ENCODE measurements around the gene PTPRCAP. TPM values are rescaled to one million over a fixed set of nuclear protein-coding genes. Genes with fewer than 3 reads are reported as not detected.

The PTPRCAP gene
- total and polyA plus RNA-seq, 2 experiments from 2014 or later, result 3.3 to 3.5 TPM

DNA sequence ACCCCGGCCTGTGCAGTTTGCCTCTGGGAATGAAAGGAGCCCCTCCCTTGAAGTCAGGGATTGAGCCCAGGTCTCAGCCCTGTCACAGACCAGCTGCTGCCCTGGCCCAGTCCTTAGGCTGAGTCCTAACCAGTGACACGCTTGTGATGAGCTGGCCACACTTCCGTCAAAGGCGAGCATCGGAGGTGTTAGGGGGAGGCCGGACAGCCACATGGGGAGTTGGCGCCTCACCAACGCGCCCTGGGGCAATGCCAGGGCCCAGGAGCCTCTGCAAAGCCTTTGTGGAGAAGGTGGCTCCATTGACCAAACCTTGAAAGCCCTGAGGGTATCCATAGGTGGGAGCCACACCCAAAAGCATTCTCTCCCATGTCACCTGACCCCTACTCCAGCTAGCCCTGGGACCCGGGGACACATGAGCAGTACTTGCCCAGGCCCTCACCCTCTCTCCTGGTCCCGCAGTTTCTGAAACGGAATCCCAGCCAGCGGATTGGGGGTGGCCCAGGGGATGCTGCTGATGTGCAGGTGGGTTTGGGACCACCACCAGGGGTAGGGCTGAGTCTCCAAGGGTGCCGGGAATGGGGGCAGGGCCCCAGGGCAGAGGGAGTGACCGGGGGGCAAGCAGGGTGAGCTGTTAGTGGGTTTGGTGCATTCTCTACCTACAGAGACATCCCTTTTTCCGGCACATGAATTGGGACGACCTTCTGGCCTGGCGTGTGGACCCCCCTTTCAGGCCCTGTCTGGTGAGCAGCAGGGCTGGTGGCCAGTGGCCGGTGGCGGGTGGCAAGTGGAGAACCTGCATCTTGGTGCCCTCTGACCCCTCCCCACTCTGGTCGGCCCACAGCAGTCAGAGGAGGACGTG, 3.7 kb downstream of the PTPRCAP start:
- no peak overlapping the region for H3K4me3 ChIP-seq
- H3K27ac Mint-ChIP-seq, result no peak overlapping the region
- peaks cover 6% of the 10 kb centered on the region for H3K27me3 Mint-ChIP-seq (ENCODE audit: insufficient read depth, low read depth, poor library complexity)
- no peaks in the 10 kb centered on the region for H3K27me3 ChIP-seq (ENCODE audit: insufficient read depth)
- no peaks in the 10 kb centered on the region; the same call in 2 of the 3 replicates for H3K9me3 Mint-ChIP-seq
- no peaks in the 10 kb centered on the region for H4K20me1 ChIP-seq (replicated peaks; ENCODE audit: insufficient read depth)
- peaks cover 24% of the 10 kb centered on the region for H3K36me3 Mint-ChIP-seq (ENCODE audit: low read depth)
- 0 out of 2 replicates have a peak, but pooled peaks cover 3% of the 10 kb centered on the region for H3K36me3 ChIP-seq (ENCODE audit: insufficient read depth)
- no peaks in the 10 kb centered on the region for H3K9me2 ChIP-seq (ENCODE audit: insufficient read depth)
- no peak overlapping the region for H3K27ac ChIP-seq (ENCODE audit: low read depth)
- TF ChIP-seq EZH2phosphoT487 (IDR thresholded peaks at IDR 0.05; ENCODE audit: unreplicated experiment), result no peak
- no peak for TF ChIP-seq ZNF331 (CRISPR knock-in tag; IDR thresholded peaks at IDR 0.05; ENCODE audit: low read depth)
- TF ChIP-seq POLR2AphosphoS5 (IDR thresholded peaks at IDR 0.05; ENCODE audit: low read depth), result no peak
- no peak for TF ChIP-seq JUNB (IDR thresholded peaks at IDR 0.05; ENCODE audit: unreplicated experiment)
- TF ChIP-seq STAT1 (IDR thresholded peaks at IDR 0.05; ENCODE audit: unreplicated experiment), result no peak
- TF ChIP-seq, protein P1, sequence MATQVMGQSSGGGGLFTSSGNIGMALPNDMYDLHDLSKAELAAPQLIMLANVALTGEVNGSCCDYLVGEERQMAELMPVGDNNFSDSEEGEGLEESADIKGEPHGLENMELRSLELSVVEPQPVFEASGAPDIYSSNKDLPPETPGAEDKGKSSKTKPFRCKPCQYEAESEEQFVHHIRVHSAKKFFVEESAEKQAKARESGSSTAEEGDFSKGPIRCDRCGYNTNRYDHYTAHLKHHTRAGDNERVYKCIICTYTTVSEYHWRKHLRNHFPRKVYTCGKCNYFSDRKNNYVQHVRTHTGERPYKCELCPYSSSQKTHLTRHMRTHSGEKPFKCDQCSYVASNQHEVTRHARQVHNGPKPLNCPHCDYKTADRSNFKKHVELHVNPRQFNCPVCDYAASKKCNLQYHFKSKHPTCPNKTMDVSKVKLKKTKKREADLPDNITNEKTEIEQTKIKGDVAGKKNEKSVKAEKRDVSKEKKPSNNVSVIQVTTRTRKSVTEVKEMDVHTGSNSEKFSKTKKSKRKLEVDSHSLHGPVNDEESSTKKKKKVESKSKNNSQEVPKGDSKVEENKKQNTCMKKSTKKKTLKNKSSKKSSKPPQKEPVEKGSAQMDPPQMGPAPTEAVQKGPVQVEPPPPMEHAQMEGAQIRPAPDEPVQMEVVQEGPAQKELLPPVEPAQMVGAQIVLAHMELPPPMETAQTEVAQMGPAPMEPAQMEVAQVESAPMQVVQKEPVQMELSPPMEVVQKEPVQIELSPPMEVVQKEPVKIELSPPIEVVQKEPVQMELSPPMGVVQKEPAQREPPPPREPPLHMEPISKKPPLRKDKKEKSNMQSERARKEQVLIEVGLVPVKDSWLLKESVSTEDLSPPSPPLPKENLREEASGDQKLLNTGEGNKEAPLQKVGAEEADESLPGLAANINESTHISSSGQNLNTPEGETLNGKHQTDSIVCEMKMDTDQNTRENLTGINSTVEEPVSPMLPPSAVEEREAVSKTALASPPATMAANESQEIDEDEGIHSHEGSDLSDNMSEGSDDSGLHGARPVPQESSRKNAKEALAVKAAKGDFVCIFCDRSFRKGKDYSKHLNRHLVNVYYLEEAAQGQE (IDR thresholded peaks at IDR 0.05; ENCODE audit: unreplicated experiment), result no peak
- no peak for TF ChIP-seq NANOG (IDR thresholded peaks at IDR 0.05; ENCODE audit: borderline replicate concordance)
- TF ChIP-seq CREB1 (CRISPR knock-in tag; IDR thresholded peaks at IDR 0.05; ENCODE audit: low read depth), result no peak
- TF ChIP-seq, protein P2, sequence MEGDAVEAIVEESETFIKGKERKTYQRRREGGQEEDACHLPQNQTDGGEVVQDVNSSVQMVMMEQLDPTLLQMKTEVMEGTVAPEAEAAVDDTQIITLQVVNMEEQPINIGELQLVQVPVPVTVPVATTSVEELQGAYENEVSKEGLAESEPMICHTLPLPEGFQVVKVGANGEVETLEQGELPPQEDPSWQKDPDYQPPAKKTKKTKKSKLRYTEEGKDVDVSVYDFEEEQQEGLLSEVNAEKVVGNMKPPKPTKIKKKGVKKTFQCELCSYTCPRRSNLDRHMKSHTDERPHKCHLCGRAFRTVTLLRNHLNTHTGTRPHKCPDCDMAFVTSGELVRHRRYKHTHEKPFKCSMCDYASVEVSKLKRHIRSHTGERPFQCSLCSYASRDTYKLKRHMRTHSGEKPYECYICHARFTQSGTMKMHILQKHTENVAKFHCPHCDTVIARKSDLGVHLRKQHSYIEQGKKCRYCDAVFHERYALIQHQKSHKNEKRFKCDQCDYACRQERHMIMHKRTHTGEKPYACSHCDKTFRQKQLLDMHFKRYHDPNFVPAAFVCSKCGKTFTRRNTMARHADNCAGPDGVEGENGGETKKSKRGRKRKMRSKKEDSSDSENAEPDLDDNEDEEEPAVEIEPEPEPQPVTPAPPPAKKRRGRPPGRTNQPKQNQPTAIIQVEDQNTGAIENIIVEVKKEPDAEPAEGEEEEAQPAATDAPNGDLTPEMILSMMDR (conservative IDR thresholded peaks at IDR 0.05; ENCODE audit: low read depth in 2 of 2), result no peak
- TF ChIP-seq, protein P3, sequence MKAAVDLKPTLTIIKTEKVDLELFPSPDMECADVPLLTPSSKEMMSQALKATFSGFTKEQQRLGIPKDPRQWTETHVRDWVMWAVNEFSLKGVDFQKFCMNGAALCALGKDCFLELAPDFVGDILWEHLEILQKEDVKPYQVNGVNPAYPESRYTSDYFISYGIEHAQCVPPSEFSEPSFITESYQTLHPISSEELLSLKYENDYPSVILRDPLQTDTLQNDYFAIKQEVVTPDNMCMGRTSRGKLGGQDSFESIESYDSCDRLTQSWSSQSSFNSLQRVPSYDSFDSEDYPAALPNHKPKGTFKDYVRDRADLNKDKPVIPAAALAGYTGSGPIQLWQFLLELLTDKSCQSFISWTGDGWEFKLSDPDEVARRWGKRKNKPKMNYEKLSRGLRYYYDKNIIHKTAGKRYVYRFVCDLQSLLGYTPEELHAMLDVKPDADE (IDR thresholded peaks at IDR 0.05), result no peak
- no peak for TF ChIP-seq EZH2 (IDR thresholded peaks at IDR 0.05; ENCODE audit: low read depth, unreplicated experiment)
- TF ChIP-seq, protein P4, sequence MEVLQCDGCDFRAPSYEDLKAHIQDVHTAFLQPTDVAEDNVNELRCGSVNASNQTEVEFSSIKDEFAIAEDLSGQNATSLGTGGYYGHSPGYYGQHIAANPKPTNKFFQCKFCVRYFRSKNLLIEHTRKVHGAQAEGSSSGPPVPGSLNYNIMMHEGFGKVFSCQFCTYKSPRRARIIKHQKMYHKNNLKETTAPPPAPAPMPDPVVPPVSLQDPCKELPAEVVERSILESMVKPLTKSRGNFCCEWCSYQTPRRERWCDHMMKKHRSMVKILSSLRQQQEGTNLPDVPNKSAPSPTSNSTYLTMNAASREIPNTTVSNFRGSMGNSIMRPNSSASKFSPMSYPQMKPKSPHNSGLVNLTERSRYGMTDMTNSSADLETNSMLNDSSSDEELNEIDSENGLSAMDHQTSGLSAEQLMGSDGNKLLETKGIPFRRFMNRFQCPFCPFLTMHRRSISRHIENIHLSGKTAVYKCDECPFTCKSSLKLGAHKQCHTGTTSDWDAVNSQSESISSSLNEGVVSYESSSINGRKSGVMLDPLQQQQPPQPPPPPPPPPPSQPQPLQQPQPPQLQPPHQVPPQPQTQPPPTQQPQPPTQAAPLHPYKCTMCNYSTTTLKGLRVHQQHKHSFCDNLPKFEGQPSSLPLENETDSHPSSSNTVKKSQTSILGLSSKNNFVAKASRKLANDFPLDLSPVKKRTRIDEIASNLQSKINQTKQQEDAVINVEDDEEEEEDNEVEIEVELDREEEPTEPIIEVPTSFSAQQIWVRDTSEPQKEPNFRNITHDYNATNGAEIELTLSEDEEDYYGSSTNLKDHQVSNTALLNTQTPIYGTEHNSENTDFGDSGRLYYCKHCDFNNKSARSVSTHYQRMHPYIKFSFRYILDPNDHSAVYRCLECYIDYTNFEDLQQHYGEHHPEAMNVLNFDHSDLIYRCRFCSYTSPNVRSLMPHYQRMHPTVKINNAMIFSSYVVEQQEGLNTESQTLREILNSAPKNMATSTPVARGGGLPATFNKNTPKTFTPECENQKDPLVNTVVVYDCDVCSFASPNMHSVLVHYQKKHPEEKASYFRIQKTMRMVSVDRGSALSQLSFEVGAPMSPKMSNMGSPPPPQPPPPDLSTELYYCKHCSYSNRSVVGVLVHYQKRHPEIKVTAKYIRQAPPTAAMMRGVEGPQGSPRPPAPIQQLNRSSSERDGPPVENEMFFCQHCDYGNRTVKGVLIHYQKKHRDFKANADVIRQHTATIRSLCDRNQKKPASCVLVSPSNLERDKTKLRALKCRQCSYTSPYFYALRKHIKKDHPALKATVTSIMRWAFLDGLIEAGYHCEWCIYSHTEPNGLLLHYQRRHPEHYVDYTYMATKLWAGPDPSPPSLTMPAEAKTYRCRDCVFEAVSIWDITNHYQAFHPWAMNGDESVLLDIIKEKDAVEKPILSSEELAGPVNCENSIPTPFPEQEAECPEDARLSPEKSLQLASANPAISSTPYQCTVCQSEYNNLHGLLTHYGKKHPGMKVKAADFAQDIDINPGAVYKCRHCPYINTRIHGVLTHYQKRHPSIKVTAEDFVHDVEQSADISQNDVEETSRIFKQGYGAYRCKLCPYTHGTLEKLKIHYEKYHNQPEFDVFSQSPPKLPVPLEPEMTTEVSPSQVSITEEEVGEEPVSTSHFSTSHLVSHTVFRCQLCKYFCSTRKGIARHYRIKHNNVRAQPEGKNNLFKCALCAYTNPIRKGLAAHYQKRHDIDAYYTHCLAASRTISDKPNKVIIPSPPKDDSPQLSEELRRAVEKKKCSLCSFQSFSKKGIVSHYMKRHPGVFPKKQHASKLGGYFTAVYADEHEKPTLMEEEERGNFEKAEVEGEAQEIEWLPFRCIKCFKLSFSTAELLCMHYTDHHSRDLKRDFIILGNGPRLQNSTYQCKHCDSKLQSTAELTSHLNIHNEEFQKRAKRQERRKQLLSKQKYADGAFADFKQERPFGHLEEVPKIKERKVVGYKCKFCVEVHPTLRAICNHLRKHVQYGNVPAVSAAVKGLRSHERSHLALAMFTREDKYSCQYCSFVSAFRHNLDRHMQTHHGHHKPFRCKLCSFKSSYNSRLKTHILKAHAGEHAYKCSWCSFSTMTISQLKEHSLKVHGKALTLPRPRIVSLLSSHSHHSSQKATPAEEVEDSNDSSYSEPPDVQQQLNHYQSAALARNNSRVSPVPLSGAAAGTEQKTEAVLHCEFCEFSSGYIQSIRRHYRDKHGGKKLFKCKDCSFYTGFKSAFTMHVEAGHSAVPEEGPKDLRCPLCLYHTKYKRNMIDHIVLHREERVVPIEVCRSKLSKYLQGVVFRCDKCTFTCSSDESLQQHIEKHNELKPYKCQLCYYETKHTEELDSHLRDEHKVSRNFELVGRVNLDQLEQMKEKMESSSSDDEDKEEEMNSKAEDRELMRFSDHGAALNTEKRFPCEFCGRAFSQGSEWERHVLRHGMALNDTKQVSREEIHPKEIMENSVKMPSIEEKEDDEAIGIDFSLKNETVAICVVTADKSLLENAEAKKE (CRISPR knock-in tag; IDR thresholded peaks at IDR 0.05), result no peak
- TF ChIP-seq ZNF114 (CRISPR knock-in tag; IDR thresholded peaks at IDR 0.05), result no peak
- no peak for DNase-seq (ENCODE audit: low spot score)
- H3K4me1 Mint-ChIP-seq, result peaks cover 17% of the 10 kb centered on the region
- H2AFZ ChIP-seq, result no peak overlapping the region
- H3F3A ChIP-seq (replicated peaks; ENCODE audit: low read depth), result peaks cover 5% of the 10 kb centered on the region; the same call in 1 of the 2 replicates
- no peak overlapping the region for H3K4me2 ChIP-seq
- no peak overlapping the region for H3K4me3 Mint-ChIP-seq
- H3K4me1 ChIP-seq (ENCODE audit: insufficient read depth), result peaks cover 17% of the 10 kb centered on the region
- H3K79me2 ChIP-seq (replicated peaks; ENCODE audit: insufficient read depth), result peaks cover 7% of the 10 kb centered on the region
- no peak for ATAC-seq
